Right lobe of liver (tissue), 4 donors: ENCODE measurements around the gene SPTBN1.

Source experiments
- POLR2A ChIP-seq: fragments of 450-650 bp; IDR thresholded peaks from one replicate; pipeline ENCODE4 v1.6.1; 2017; ENCODE audit warnings: antibody characterized with exemption, mild to moderate bottlenecking
- TF ChIP-seq, protein P1 (sequence below), 4 donors: fragments of 200-600 bp in 3 of 4; fragments of 450-650 bp in 1 of 4; IDR thresholded peaks; one replicate each; pipeline versions ENCODE4 v1.5.1 to v1.8.0; 2016 to 2022; ENCODE audit warnings: antibody characterized with exemption in 4 of 4, mild to moderate bottlenecking in 2 of 4
- donor health status: DM: no; HTN: no; CAD: no.
- donor health status: DM: no; HTN: no; CAD: no.
- donor health status: DM: no; HTN: yes; CAD: no.

GRCh38 chr2:54658564-54659071 lies 202.5 kb downstream of the SPTBN1 start:
- TF ChIP-seq, protein P1, sequence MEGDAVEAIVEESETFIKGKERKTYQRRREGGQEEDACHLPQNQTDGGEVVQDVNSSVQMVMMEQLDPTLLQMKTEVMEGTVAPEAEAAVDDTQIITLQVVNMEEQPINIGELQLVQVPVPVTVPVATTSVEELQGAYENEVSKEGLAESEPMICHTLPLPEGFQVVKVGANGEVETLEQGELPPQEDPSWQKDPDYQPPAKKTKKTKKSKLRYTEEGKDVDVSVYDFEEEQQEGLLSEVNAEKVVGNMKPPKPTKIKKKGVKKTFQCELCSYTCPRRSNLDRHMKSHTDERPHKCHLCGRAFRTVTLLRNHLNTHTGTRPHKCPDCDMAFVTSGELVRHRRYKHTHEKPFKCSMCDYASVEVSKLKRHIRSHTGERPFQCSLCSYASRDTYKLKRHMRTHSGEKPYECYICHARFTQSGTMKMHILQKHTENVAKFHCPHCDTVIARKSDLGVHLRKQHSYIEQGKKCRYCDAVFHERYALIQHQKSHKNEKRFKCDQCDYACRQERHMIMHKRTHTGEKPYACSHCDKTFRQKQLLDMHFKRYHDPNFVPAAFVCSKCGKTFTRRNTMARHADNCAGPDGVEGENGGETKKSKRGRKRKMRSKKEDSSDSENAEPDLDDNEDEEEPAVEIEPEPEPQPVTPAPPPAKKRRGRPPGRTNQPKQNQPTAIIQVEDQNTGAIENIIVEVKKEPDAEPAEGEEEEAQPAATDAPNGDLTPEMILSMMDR (IDR thresholded peaks at IDR 0.05) = no peak
- no peak for TF ChIP-seq POLR2A
